HCT116 (cell line): Measurements from ENCODE around the gene SAMD4A. TPM values are rescaled to one million over a fixed set of nuclear protein-coding genes. Genes with fewer than 3 reads are reported as not detected.

Source experiments
- ATAC-seq: fragments of 200-7000 bp; cut with Tn5 transposase; 2 replicates; pipeline ENCODE4 v1.9.1; 2020; ENCODE audit warnings: mild to moderate bottlenecking, moderate library complexity
- BruUV-seq: library from RNA; stranded (reverse); fragments of 400-500 nt; replicated peaks from 2 replicates; lab custom pipeline; 2021; lab: Mats Ljungman, UMichigan
- CTCF ChIA-PET: fragments of 300-600 bp; sonication (Branson Sonifier 250); formaldehyde crosslinking; loops from one replicate; lab custom pipeline; 2021; ENCODE audit warnings: antibody characterized with exemption; lab: Charles Lee
- POLR2A ChIA-PET: fragments of 300-600, 350-600 bp; sonication (Branson Sonifier 250); formaldehyde crosslinking; loops from one replicate; lab custom pipeline; 2021; ENCODE audit warnings: antibody characterized with exemption; lab: Charles Lee
- RAD21 ChIA-PET, 2 experiments: fragments of 300-600 bp; sonication (Branson Sonifier 250); formaldehyde crosslinking; loops; one replicate each; lab custom pipeline; 2023; ENCODE audit warnings: low total read pairs in 2 of 2; ENCODE audit not compliant: uncharacterized antibody in 2 of 2, unreplicated experiment in 2 of 2, low non-redundant PET in 1 of 2; lab: Charles Lee
- DNase-seq: peaks from one replicate; pipeline ENCODE4 v3.0.0-alpha.2; 2010; ENCODE audit warnings: low read depth, low spot score
- H2AFZ ChIP-seq: fragments of 200-600 bp; shearing (Covaris generic), sonication (generic); 2 replicates; pipeline ENCODE4 v1.6.1; 2017; ENCODE audit warnings: low read depth, mixed run types, mixed read lengths, antibody characterized with exemption, low read length; ENCODE audit not compliant: poor library complexity, severe bottlenecking
- H3K27ac ChIP-seq: 2 replicates; pipeline ENCODE4 v1.5.1; 2012; ENCODE audit warnings: low read depth, low read length
- H3K27me3 ChIP-seq: fragments of 200-600 bp; sonication (generic); 2 replicates; pipeline ENCODE4 v1.6.1; 2016; ENCODE audit warnings: mixed run types, low read length, mixed read lengths; ENCODE audit not compliant: insufficient read depth
- H3K36me3 ChIP-seq, 2 experiments: fragments of 200-500 bp in 1 of 2; fragments of 200-600 bp in 1 of 2; sonication (Bioruptor generic) in 1 of 2; sonication (generic) in 1 of 2; 2 replicates each; pipeline versions ENCODE4 v1.5.1 to v1.6.1; 2014 to 2016; ENCODE audit warnings: low read length in 2 of 2, inconsistent platforms in 1 of 2, mixed read lengths in 1 of 2, mixed run types in 1 of 2; ENCODE audit not compliant: insufficient read depth in 2 of 2, control insufficient read depth in 1 of 2
- H3K4me1 ChIP-seq, 2 experiments: fragments of 200-600 bp in 1 of 2; sonication (generic) in 1 of 2; 2 replicates each; pipeline versions ENCODE4 v1.5.1 to v1.6.1; 2012 to 2017; ENCODE audit warnings: low read length in 2 of 2, inconsistent platforms in 1 of 2, mild to moderate bottlenecking in 1 of 2, mixed read lengths in 1 of 2, mixed run types in 1 of 2, moderate library complexity in 1 of 2; ENCODE audit not compliant: insufficient read depth in 2 of 2, control insufficient read depth in 1 of 2
- H3K4me2 ChIP-seq: fragments of 200-600 bp; sonication (generic); 2 replicates; pipeline ENCODE4 v1.6.1; 2017; ENCODE audit warnings: mixed run types, low read length, mixed read lengths
- H3K4me3 ChIP-seq, 2 experiments: fragments of 200-600 bp in 1 of 2; sonication (generic) in 1 of 2; replicated peaks in 1 of 2; 2 replicates each; pipeline ENCODE4 v1.5.1; 2011 to 2016; ENCODE audit warnings: low read length in 2 of 2, control low read depth in 1 of 2, low read depth in 1 of 2, mild to moderate bottlenecking in 1 of 2, mixed read lengths in 1 of 2, mixed run types in 1 of 2
- H3K79me2 ChIP-seq: fragments of 200-600 bp; sonication (generic); 2 replicates; pipeline ENCODE4 v1.6.1; 2017; ENCODE audit warnings: mild to moderate bottlenecking, mixed run types, low read length, moderate library complexity, mixed read lengths; ENCODE audit not compliant: insufficient read depth
- H3K9ac ChIP-seq: fragments of 200-600 bp; sonication (generic); 2 replicates; pipeline ENCODE4 v1.6.1; 2016; ENCODE audit warnings: low read length, mixed read lengths
- H3K9me2 ChIP-seq: fragments of 200-600 bp; sonication (generic), shearing (Covaris generic); 2 replicates; pipeline ENCODE4 v1.6.1; 2017; ENCODE audit warnings: mixed run types, mild to moderate bottlenecking, moderate library complexity; ENCODE audit not compliant: insufficient read depth
- H3K9me3 ChIP-seq, 2 experiments: fragments of 200-500 bp in 1 of 2; fragments of 200-600 bp in 1 of 2; sonication (Bioruptor generic) in 1 of 2; sonication (generic) in 1 of 2; 2 replicates each; pipeline ENCODE4 v1.6.1; 2014 to 2017; ENCODE audit warnings: low read length in 2 of 2, mixed read lengths in 2 of 2, inconsistent platforms in 1 of 2, low read depth in 1 of 2, mild to moderate bottlenecking in 1 of 2, mixed run types in 1 of 2, moderate library complexity in 1 of 2; ENCODE audit not compliant: control insufficient read depth in 1 of 2, insufficient read depth in 1 of 2
- H4K20me1 ChIP-seq: fragments of 200-600 bp; sonication (generic), shearing (Covaris generic); 2 replicates; pipeline ENCODE4 v1.6.1; 2017; ENCODE audit warnings: mixed run types, mild to moderate bottlenecking, moderate library complexity; ENCODE audit not compliant: insufficient read depth
- ATF3 ChIP-seq: IDR thresholded peaks from 2 replicates; pipeline ENCODE4 v1.6.1; 2012
- CBX3 ChIP-seq: IDR thresholded peaks from 2 replicates; pipeline ENCODE4 v1.6.1; 2012; ENCODE audit warnings: low read depth
- ELF1 ChIP-seq: IDR thresholded peaks from 2 replicates; pipeline ENCODE4 v1.6.1; 2012; ENCODE audit warnings: low read depth, borderline replicate concordance
- EZH2 ChIP-seq: fragments of 200-600 bp; sonication (generic); IDR thresholded peaks from 2 replicates; pipeline ENCODE4 v1.6.1; 2017; ENCODE audit warnings: antibody characterized with exemption, mixed run types
- EZH2phosphoT487 ChIP-seq: fragments of 200-600 bp; IDR thresholded peaks from 2 replicates; pipeline ENCODE4 v1.6.1; 2018; ENCODE audit warnings: antibody characterized with exemption, borderline replicate concordance
- MAX ChIP-seq: IDR thresholded peaks from 2 replicates; pipeline ENCODE4 v1.6.1; 2012
- POLR2A ChIP-seq: IDR thresholded peaks from 2 replicates; pipeline ENCODE4 v1.7.0; 2011; ENCODE audit warnings: borderline replicate concordance; ENCODE audit not compliant: insufficient read depth, insufficient read length; ENCODE audit errors: extremely low read depth
- RAD21 ChIP-seq: IDR thresholded peaks from 2 replicates; pipeline ENCODE4 v1.6.1; 2012; ENCODE audit warnings: low read depth, mild to moderate bottlenecking
- ZFX ChIP-seq: fragments of 450-650 bp; IDR thresholded peaks from 2 replicates; pipeline ENCODE4 v1.6.1; 2017
- ZNF274 ChIP-seq: fragments of 200-500 bp; sonication (Bioruptor generic); IDR thresholded peaks from 2 replicates; pipeline ENCODE4 v1.6.1; 2014; ENCODE audit warnings: mild to moderate bottlenecking, low read depth, low read length, inconsistent platforms
- intact Hi-C: fragments of 100-400 bp; cut with micrococcal nuclease; formaldehyde crosslinking; loops from 2 replicates; pipeline ENCODE4 v1.10.0; 2022
- total RNA-seq: library from RNA; stranded (reverse); gene quantifications from one replicate; pipeline ENCODE4 v1.2.1, GENCODE V29; 2021; ENCODE audit not compliant: unreplicated experiment

The SAMD4A gene
- total RNA-seq, 1 experiment from 2014 or later, result 9.0 TPM

DNA sequence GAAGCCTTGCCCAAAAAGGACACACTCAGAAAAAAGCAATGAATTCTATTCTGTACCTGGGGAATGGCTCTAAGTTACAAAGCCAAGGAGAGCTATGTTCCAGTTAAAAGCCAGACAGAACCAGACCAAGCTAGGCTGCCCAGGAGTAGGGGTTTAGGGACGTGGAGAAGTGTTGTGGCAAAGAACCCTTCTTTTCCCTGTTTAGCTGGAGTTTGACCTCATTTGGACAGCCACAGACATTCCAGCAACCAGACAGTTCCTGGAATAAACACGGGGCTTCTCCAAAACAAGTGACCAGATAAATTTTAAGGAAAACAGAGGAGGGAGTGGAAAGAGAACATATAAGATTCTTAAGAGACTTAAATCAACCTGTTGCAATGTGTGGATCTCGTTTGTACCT lies 273.4 kb downstream of the SAMD4A start:
- RAD21 ChIA-PET, result no interaction called here
- H3K9me3 ChIP-seq, result no peaks in the 10 kb centered on the region
- H2AFZ ChIP-seq, result no peak overlapping the region
- no peak for ATAC-seq
- TF ChIP-seq EZH2phosphoT487, result no peak
- TF ChIP-seq ELF1, result no peak
- TF ChIP-seq ZNF274, result no peak
- TF ChIP-seq POLR2A, result no peak
- TF ChIP-seq CBX3, result no peak
- TF ChIP-seq ZFX, result no peak
- TF ChIP-seq MAX, result no peak
- TF ChIP-seq EZH2, result no peak
- no peak for TF ChIP-seq RAD21
- TF ChIP-seq ATF3, result no peak
- H3K27ac ChIP-seq, result no peak overlapping the region
- CTCF ChIA-PET, result no interaction called here
- no TSS peak for BruUV-seq
- intact Hi-C loops, result no loop called here
- no peaks in the 10 kb centered on the region for H4K20me1 ChIP-seq
- no peaks in the 10 kb centered on the region for H3K36me3 ChIP-seq
- H3K4me1 ChIP-seq, result no peaks in the 10 kb centered on the region
- DNase-seq, result no peak
- H3K4me2 ChIP-seq, result no peak overlapping the region
- H3K4me3 ChIP-seq, result no peak overlapping the region
- H3K9ac ChIP-seq, result no peak overlapping the region
- H3K79me2 ChIP-seq, result no peaks in the 10 kb centered on the region
- POLR2A ChIA-PET, result no interaction called here
- no peaks in the 10 kb centered on the region for H3K27me3 ChIP-seq
- H3K9me2 ChIP-seq, result no peaks in the 10 kb centered on the region

DNA sequence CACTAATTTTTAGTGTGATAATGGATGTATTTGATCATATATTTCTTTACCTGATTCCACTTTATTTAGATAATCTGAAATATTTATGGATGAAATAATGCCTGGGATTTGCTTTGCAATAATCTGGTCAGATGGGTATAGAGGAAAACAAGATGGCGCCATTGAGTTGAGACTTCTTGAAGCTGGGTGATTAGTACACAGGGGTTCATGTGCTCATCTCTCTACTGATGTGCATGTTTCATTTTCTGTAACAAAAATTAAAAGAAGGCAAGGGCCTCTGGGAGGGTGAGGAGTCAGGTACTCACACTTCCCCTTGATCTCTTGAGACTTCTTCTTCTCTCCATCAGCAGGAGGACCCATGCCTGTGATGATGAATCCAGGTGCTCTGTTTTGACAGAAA lies 273.9 kb downstream of the SAMD4A start:
- Histone ChIP-seq H3K4me1 (no peaks in the 10 kb centered on the region), H3K4me3 (no peak overlapping the region), H3K79me2 (no peaks in the 10 kb centered on the region), H3K9me2 (no peaks in the 10 kb centered on the region), H3K4me2 (no peak overlapping the region), H3K27ac (no peak overlapping the region), H4K20me1 (no peaks in the 10 kb centered on the region), H3K27me3 (no peaks in the 10 kb centered on the region), H3K9me3 (no peaks in the 10 kb centered on the region), H2AFZ (no peak overlapping the region), H3K9ac (no peak overlapping the region), H3K36me3 (no peaks in the 10 kb centered on the region; a peak in 1 of 4 replicates)
- RAD21 ChIA-PET, result no interaction called here
- CTCF ChIA-PET, result no interaction called here
- POLR2A ChIA-PET, result no interaction called here
- intact Hi-C loops, result no loop called here
- DNase-seq (no peak), ATAC-seq (no peak)
- no TSS peak for BruUV-seq
- TF ChIP-seq ELF1 (no peak), RAD21 (peak; percentile 4; the same call in 1 of the 2 replicates)

Other genes starting within 250 kb of the SAMD4A start
- gene CDKN3, start 170.1 kb upstream of the SAMD4A start, total RNA-seq, result 62.5 TPM
- gene CNIH1, start 125.8 kb upstream of the SAMD4A start, total RNA-seq, result 149 TPM
- gene GMFB, start 78.1 kb upstream of the SAMD4A start, total RNA-seq, result 53.8 TPM
- gene CGRRF1, start 57.2 kb upstream of the SAMD4A start, total RNA-seq, result 15.9 TPM